ENCODE results near the gene C3orf18.

Gene C3orf18

GRCh38 chr3:50591196-50591741 is 23.7 kb upstream of the C3orf18 start:
- ChIA-PET CTCF (interaction anchor here (1.0 to 2.7 kb wide), 3 partner anchors 13 to 23 kb away, joined by 3 to 9 read pairs (median 3); no protein-coding TSS in a partner anchor), POLR2A (interaction anchor here (2.1 kb wide), 1 partner anchor 22 kb away, joined by 5 read pairs; the partner anchor contains the start of gene HEMK1)
- H3K9me3 ChIP-seq (ENCODE audit: control insufficient read depth, insufficient read depth, low read depth, low read length) = no peaks in the 10 kb centered on the region
- H3K4me1 ChIP-seq (ENCODE audit: control insufficient read depth, insufficient read depth, low read length) = no peaks in the 10 kb centered on the region
- no peak overlapping the region for H3K27ac ChIP-seq (ENCODE audit: extremely low read depth, low read depth, low read length)
- no peaks in the 10 kb centered on the region for H3K36me3 ChIP-seq (ENCODE audit: control insufficient read depth in 2 of 2, insufficient read depth in 1 of 2, low read length in 2 of 2)
- TF ChIP-seq, protein P1, sequence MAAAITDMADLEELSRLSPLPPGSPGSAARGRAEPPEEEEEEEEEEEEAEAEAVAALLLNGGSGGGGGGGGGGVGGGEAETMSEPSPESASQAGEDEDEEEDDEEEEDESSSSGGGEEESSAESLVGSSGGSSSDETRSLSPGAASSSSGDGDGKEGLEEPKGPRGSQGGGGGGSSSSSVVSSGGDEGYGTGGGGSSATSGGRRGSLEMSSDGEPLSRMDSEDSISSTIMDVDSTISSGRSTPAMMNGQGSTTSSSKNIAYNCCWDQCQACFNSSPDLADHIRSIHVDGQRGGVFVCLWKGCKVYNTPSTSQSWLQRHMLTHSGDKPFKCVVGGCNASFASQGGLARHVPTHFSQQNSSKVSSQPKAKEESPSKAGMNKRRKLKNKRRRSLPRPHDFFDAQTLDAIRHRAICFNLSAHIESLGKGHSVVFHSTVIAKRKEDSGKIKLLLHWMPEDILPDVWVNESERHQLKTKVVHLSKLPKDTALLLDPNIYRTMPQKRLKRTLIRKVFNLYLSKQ (tag by site-specific recombination; IDR thresholded peaks at IDR 0.05; ENCODE audit: borderline replicate concordance) = no peak
- TF ChIP-seq PRDM6 (tag by site-specific recombination; IDR thresholded peaks at IDR 0.05) = no peak
- TF ChIP-seq ZXDB (tag by site-specific recombination; IDR thresholded peaks at IDR 0.05) = no peak
- TF ChIP-seq ZFP41 (tag by site-specific recombination; IDR thresholded peaks at IDR 0.05; ENCODE audit: borderline replicate concordance) = no peak
- no peak for TF ChIP-seq ZNF768 (tag by site-specific recombination; IDR thresholded peaks at IDR 0.05)
- TF ChIP-seq ZNF571 (tag by site-specific recombination; IDR thresholded peaks at IDR 0.05) = no peak
- no peak for TF ChIP-seq ZNF366 (tag by site-specific recombination; conservative IDR thresholded peaks at IDR 0.05)
- TF ChIP-seq ZNF555 (tag by site-specific recombination; conservative IDR thresholded peaks at IDR 0.05) = no peak
- TF ChIP-seq ZNF324 (tag by site-specific recombination; IDR thresholded peaks at IDR 0.05) = no peak
- H3K4me3 ChIP-seq (ENCODE audit: low read depth, low read length) = no peak overlapping the region

- ChIA-PET CTCF (interaction anchor here (0.6 to 1.5 kb wide), 4 partner anchors 16 to 506 kb away, joined by 3 to 6 read pairs (median 4); no protein-coding TSS in a partner anchor), POLR2A (interaction anchor here (0.6 to 1.0 kb wide), 2 partner anchors 797 to 1427 kb away, joined by 3 read pairs; no protein-coding TSS in a partner anchor)
- Histone ChIP-seq H3K9me3 (ENCODE audit: control insufficient read depth, insufficient read depth, low read depth, low read length) (no peaks in the 10 kb centered on the region), H3K27ac (ENCODE audit: extremely low read depth, low read depth, low read length) (no peak overlapping the region), H3K36me3 (ENCODE audit: control insufficient read depth in 2 of 2, insufficient read depth in 1 of 2, low read length in 2 of 2) (peaks cover 0 to 8% of the 10 kb centered on the region in 2 experiments; a peak in 1 of 3 replicates), H3K4me3 (ENCODE audit: low read depth, low read length) (no peak overlapping the region), H3K4me1 (ENCODE audit: control insufficient read depth, insufficient read depth, low read length) (no peaks in the 10 kb centered on the region)
- TF ChIP-seq ZNF211 (tag by site-specific recombination; IDR thresholded peaks at IDR 0.05; ENCODE audit: low read depth) = no peak
- peak; percentile 36; the same call in 1 of the 2 replicates for TF ChIP-seq ZNF16 (tag by site-specific recombination; IDR thresholded peaks at IDR 0.05; ENCODE audit: low read depth)
These were observed 21.3 kb upstream of the C3orf18 start for GRCh38 chr3:50588759-50589433.

- POLR2A ChIA-PET = interaction anchor here (0.6 to 1.0 kb wide), 3 partner anchors 380 to 1427 kb away, joined by 3 read pairs; no protein-coding TSS in a partner anchor
- Histone ChIP-seq H3K4me3 (ENCODE audit: low read depth, low read length) (no peak overlapping the region), H3K4me1 (ENCODE audit: control insufficient read depth, insufficient read depth, low read length) (no peaks in the 10 kb centered on the region), H3K36me3 (ENCODE audit: control insufficient read depth in 2 of 2, insufficient read depth in 1 of 2, low read length in 2 of 2) (peaks cover 0 to 12% of the 10 kb centered on the region in 2 experiments; a peak in 1 of 3 replicates), H3K27ac (ENCODE audit: extremely low read depth, low read depth, low read length) (no peak overlapping the region), H3K9me3 (ENCODE audit: control insufficient read depth, insufficient read depth, low read depth, low read length) (no peaks in the 10 kb centered on the region)
- CTCF ChIA-PET = interaction anchor here (0.6 to 0.7 kb wide), 3 partner anchors 286 to 506 kb away, joined by 3 to 5 read pairs (median 3); no protein-coding TSS in a partner anchor
- TF ChIP-seq ZNF645 (tag by site-specific recombination; IDR thresholded peaks at IDR 0.05) (no peak), ZNF510 (tag by site-specific recombination; IDR thresholded peaks at IDR 0.05; ENCODE audit: insufficient replicate concordance) (no peak), ZNF768 (tag by site-specific recombination; IDR thresholded peaks at IDR 0.05) (no peak), KLF10 (tag by site-specific recombination; IDR thresholded peaks at IDR 0.05) (no peak), MZF1 (tag by site-specific recombination; IDR thresholded peaks at IDR 0.05; ENCODE audit: borderline replicate concordance) (no peak), KLF16 (tag by site-specific recombination; IDR thresholded peaks at IDR 0.05) (no peak), ZNF138 (tag by site-specific recombination; IDR thresholded peaks at IDR 0.05; ENCODE audit: borderline replicate concordance) (no peak), HOXA7 (CRISPR knock-in tag; IDR thresholded peaks at IDR 0.05; ENCODE audit: borderline replicate concordance) (no peak), ZNF266 (tag by site-specific recombination; IDR thresholded peaks at IDR 0.05; ENCODE audit: low read depth) (no peak), ZXDB (tag by site-specific recombination; IDR thresholded peaks at IDR 0.05) (no peak), ZNF449 (tag by site-specific recombination; IDR thresholded peaks at IDR 0.05) (no peak), ZNF341 (tag by site-specific recombination; IDR thresholded peaks at IDR 0.05; ENCODE audit: low read depth) (no peak)
These were observed 20.5 kb upstream of the C3orf18 start for GRCh38 chr3:50587806-50588758.

All from HEK293 (cell line).